Astrocyte (in vitro differentiated cells and primary cell): ENCODE measurements around the gene CADPS.

Experiments
- EZH2 ChIP-seq: IDR thresholded peaks from 2 replicates; pipeline ENCODE4 v1.6.1; 2012; ENCODE audit warnings: mild to moderate bottlenecking, low read length, inconsistent platforms; ENCODE audit not compliant: insufficient read depth
- TF ChIP-seq, protein P1 (sequence below): IDR thresholded peaks from 2 replicates; pipeline ENCODE4 v1.5.1; 2011; ENCODE audit warnings: low read depth, mild to moderate bottlenecking, inconsistent platforms, low read length, moderate library complexity; ENCODE audit not compliant: insufficient read depth

DNA sequence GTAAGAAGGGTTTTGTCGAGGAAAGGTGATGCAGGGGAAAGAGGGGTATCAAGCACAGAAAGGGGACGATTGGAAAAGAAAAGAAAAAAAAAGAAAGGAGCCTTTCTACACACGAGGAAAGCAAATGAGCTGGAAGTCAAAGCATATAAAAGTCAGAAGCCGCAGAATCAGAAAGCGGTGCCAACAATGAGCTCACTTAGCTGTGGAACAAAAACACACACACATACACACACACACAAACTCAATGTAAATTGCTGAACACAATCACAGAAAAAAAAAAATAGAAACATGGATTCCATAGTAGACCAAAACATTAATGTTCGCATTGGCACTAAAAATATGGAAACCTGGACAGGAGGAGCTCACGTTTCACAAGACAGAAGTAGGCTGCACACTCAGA lies 438.4 kb downstream of the CADPS start:
- TF ChIP-seq, protein P1, sequence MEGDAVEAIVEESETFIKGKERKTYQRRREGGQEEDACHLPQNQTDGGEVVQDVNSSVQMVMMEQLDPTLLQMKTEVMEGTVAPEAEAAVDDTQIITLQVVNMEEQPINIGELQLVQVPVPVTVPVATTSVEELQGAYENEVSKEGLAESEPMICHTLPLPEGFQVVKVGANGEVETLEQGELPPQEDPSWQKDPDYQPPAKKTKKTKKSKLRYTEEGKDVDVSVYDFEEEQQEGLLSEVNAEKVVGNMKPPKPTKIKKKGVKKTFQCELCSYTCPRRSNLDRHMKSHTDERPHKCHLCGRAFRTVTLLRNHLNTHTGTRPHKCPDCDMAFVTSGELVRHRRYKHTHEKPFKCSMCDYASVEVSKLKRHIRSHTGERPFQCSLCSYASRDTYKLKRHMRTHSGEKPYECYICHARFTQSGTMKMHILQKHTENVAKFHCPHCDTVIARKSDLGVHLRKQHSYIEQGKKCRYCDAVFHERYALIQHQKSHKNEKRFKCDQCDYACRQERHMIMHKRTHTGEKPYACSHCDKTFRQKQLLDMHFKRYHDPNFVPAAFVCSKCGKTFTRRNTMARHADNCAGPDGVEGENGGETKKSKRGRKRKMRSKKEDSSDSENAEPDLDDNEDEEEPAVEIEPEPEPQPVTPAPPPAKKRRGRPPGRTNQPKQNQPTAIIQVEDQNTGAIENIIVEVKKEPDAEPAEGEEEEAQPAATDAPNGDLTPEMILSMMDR: no peak
- TF ChIP-seq EZH2: no peak
